HepG2 (cell line): ENCODE measurements around the gene GRM4. TPM values are rescaled to one million over a fixed set of nuclear protein-coding genes. Genes with fewer than 3 reads are reported as not detected.

Experiments
- ATAC-seq: fragments of 200-7000 bp; cut with Tn5 transposase; 3 replicates; pipeline ENCODE4 v1.9.1; 2020; ENCODE audit warnings: mild to moderate bottlenecking, moderate library complexity
- BruUV-seq: library from RNA; stranded (reverse); fragments of 400-500 nt; replicated peaks from 2 replicates; lab custom pipeline; 2021; lab: Mats Ljungman, UMichigan
- CTCF ChIA-PET: fragments of 300-600 bp; formaldehyde crosslinking; extraction: SDS; loops from one replicate; lab custom pipeline; 2021; ENCODE audit warnings: low total read pairs, inconsistent platforms, low intra/inter-chr PET ratio; lab: Yijun Ruan, JAX
- POLR2A ChIA-PET: fragments of 350-600 bp; sonication (Branson Sonifier 250); formaldehyde crosslinking; loops from one replicate; lab custom pipeline; 2020; ENCODE audit warnings: antibody characterized with exemption, inconsistent platforms; lab: Yijun Ruan, JAX
- DNase-seq: peaks from one replicate; pipeline ENCODE4 v3.0.0-alpha.2; 2015; ENCODE audit warnings: low spot score
- FAIRE-seq: peaks from 3 replicates; lab custom pipeline; 2011; peaks lifted over from hg19 to GRCh38; lab: Jason Lieb, UNC
- H2AFZ ChIP-seq: one replicate; pipeline ENCODE4 v1.6.1; 2011; ENCODE audit warnings: low read length, inconsistent platforms
- H3K27ac ChIP-seq: fragments of 300-600 bp; 3 replicates; pipeline ENCODE4 v1.8.0; 2011; ENCODE audit warnings: mixed run types, mild to moderate bottlenecking, mixed read lengths, low read length, inconsistent platforms; ENCODE audit not compliant: insufficient read depth; ENCODE audit errors: extremely low read length
- H3K27me3 ChIP-seq, 2 experiments: fragments of 200-600 bp in 1 of 2; 2 replicates in 1 of 2; 3 replicates in 1 of 2; pipeline versions ENCODE4 v1.6.0 to v1.8.0; 2011; ENCODE audit warnings: low read length in 2 of 2, mild to moderate bottlenecking in 2 of 2, moderate library complexity in 2 of 2, inconsistent platforms in 1 of 2; ENCODE audit not compliant: insufficient read depth in 2 of 2, control insufficient read depth in 1 of 2
- H3K36me3 ChIP-seq, 2 experiments: fragments of 200-600 bp in 1 of 2; replicated peaks in 1 of 2; 2 replicates in 1 of 2; 3 replicates in 1 of 2; pipeline versions ENCODE4 v1.5.1 to v1.8.0; 2011; ENCODE audit warnings: low read length in 2 of 2, inconsistent platforms in 1 of 2; ENCODE audit not compliant: insufficient read depth in 2 of 2, control insufficient read depth in 1 of 2
- H3K4me1 ChIP-seq: 2 replicates; pipeline ENCODE4 v1.5.1; 2012; ENCODE audit warnings: low read length, inconsistent platforms; ENCODE audit not compliant: insufficient read depth
- H3K4me2 ChIP-seq: 2 replicates; pipeline ENCODE4 v1.6.0; 2011; ENCODE audit warnings: low read depth, low read length, inconsistent platforms
- H3K4me3 ChIP-seq, 3 experiments: fragments of 200-600 bp in 1 of 3; sonication (generic), shearing (Covaris generic) in 1 of 3; replicated peaks in 1 of 3; 2 replicates each; pipeline ENCODE4 v1.5.1; 2011 to 2016; ENCODE audit warnings: low read length in 3 of 3, inconsistent platforms in 2 of 3, low read depth in 2 of 3, mild to moderate bottlenecking in 2 of 3, control low read depth in 1 of 3, mixed read lengths in 1 of 3; ENCODE audit not compliant: insufficient read depth in 1 of 3
- H3K79me2 ChIP-seq: one replicate; pipeline ENCODE4 v1.6.1; 2011; ENCODE audit warnings: low read length, inconsistent platforms; ENCODE audit not compliant: insufficient read depth
- H3K9ac ChIP-seq: 2 replicates; pipeline ENCODE4 v1.6.0; 2011; ENCODE audit warnings: mild to moderate bottlenecking, low read depth, low read length, inconsistent platforms; ENCODE audit not compliant: insufficient read depth
- H3K9me3 ChIP-seq: 2 replicates; pipeline ENCODE4 v1.5.1; 2012; ENCODE audit warnings: mild to moderate bottlenecking, low read length
- H4K20me1 ChIP-seq: 2 replicates; pipeline ENCODE4 v1.6.0; 2011; ENCODE audit warnings: inconsistent platforms, mild to moderate bottlenecking, low read length, moderate library complexity; ENCODE audit not compliant: insufficient read depth
- HOXA7 ChIP-seq: sonication (generic); formaldehyde crosslinking; IDR thresholded peaks from 2 replicates; pipeline ENCODE4 v1.8.1; 2022; ENCODE audit warnings: mild to moderate bottlenecking, missing genetic modification reagents, moderate library complexity
- KAT8 ChIP-seq: IDR thresholded peaks from 2 replicates; pipeline ENCODE4 v1.6.1; 2016; ENCODE audit warnings: missing genetic modification reagents, missing compliant biosample characterization
- NFE2 ChIP-seq: sonication (generic); formaldehyde crosslinking; IDR thresholded peaks from 2 replicates; pipeline ENCODE4 v1.4.0; 2020; ENCODE audit warnings: missing genetic modification reagents
- NFIB ChIP-seq: sonication (generic); formaldehyde crosslinking; IDR thresholded peaks from 2 replicates; pipeline ENCODE4 v1.9.0; 2021; ENCODE audit warnings: missing genetic modification reagents, mild to moderate bottlenecking, borderline replicate concordance
- SOX13 ChIP-seq, 3 experiments: fragments of 450-650 bp in 1 of 3; sonication (generic) in 1 of 3; formaldehyde crosslinking in 1 of 3; IDR thresholded peaks in 2 of 3; conservative IDR thresholded peaks in 1 of 3; 2 replicates each; pipeline versions ENCODE4 v1.5.0 to v1.6.1; 2016 to 2020; ENCODE audit warnings: antibody characterized with exemption in 1 of 3, mild to moderate bottlenecking in 1 of 3, missing compliant biosample characterization in 1 of 3, missing genetic modification reagents in 1 of 3, moderate library complexity in 1 of 3
- SRF ChIP-seq: IDR thresholded peaks from 2 replicates; pipeline ENCODE4 v1.6.1; 2011; ENCODE audit warnings: mild to moderate bottlenecking, low read depth, low read length, moderate library complexity
- ZNF20 ChIP-seq: sonication (generic); formaldehyde crosslinking; IDR thresholded peaks from 2 replicates; pipeline ENCODE4 v1.4.0; 2020; ENCODE audit warnings: mild to moderate bottlenecking, moderate library complexity, missing genetic modification reagents
- ZNF563 ChIP-seq: sonication (generic); formaldehyde crosslinking; IDR thresholded peaks from 2 replicates; pipeline ENCODE4 v1.8.0; 2022; ENCODE audit warnings: mild to moderate bottlenecking, moderate library complexity, missing genetic modification reagents
- ZNF672 ChIP-seq: sonication (generic); formaldehyde crosslinking; IDR thresholded peaks from 2 replicates; pipeline ENCODE4 v1.8.1; 2022; ENCODE audit warnings: missing genetic modification reagents
- ZNF792 ChIP-seq: IDR thresholded peaks from 2 replicates; pipeline ENCODE4 v1.6.1; 2016
- WGBS: methylation state at CpG from one replicate; pipeline ENCODE4 v1.1.6; 2017; ENCODE audit warnings: low lambda C conversion rate; 5-methylcytosine and 5-hydroxymethylcytosine counted together
- in situ Hi-C: cut with HindIII; loops from 2 replicates; pipeline ENCODE4 v1.10.0; 2017; ENCODE audit warnings: low pct_unique_long_range_greater_than_20kb; ENCODE audit not compliant: extremely low pct_ligation_motif_present
- intact Hi-C: fragments of 100-400 bp; cut with micrococcal nuclease; formaldehyde crosslinking; loops from one replicate; pipeline ENCODE4 v1.10.0; 2022; ENCODE audit not compliant: unreplicated experiment
- polyA plus RNA-seq, 8 experiments: library from polyadenylated mRNA; depleted of rRNA in 3 of 8; stranded (reverse) in 7 of 8; unstranded in 1 of 8; fragments of >200 nt; fragmentation: Illumina TruSeq in 4 of 8; extraction: Trizol in 4 of 8; gene quantifications; 2 replicates each; pipeline versions ENCODE4 v1.2.1 to v1.2.3, GENCODE V29; 2011 to 2016; ENCODE audit warnings: low read depth in 4 of 8, missing spikeins in 1 of 8, mixed read lengths in 1 of 8; ENCODE audit not compliant: insufficient read depth in 1 of 8
- total RNA-seq, 5 experiments: library from RNA; depleted of rRNA; stranded (reverse); fragments of >200 nt; fragmentation: Illumina TruSeq; extraction: Trizol; gene quantifications; 2 replicates each; pipeline ENCODE4 v1.2.3, GENCODE V29; 2016; ENCODE audit warnings: low read depth in 1 of 5
- TF ChIP-seq, protein P1 (sequence below): IDR thresholded peaks from 2 replicates; pipeline ENCODE4 v1.6.1; 2016; ENCODE audit warnings: low read depth, borderline replicate concordance

GRM4 gene
- total and polyA plus RNA-seq, 2 of the 13 experiments (the other 11 are each of a cell fraction or from before 2014, with no cell fraction given), result not detected

DNA sequence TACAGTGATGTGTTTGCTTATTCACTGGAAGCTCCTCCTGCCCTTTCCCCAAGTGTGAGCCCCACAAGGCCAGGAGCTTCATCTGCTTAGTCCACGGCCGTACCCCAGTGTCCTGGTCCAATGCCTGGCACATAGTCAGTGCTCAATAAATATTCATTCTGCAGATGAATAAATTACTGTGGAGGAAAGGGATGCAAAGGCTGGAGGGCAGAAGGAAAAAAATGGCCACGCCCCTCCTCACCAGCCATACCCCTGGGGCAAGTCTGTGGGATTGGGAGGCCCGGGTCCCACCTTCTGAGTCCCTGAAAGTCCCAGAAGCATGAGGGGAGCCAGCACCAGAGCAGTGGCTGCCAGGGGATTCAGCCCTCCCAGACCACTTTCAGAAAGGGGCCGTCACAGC lies 65.5 kb downstream of the GRM4 start:
- Histone ChIP-seq H3K27me3 (peaks cover 15 to 76% of the 10 kb centered on the region in 2 experiments), H2AFZ (no peak overlapping the region), H3K4me1 (no peaks in the 10 kb centered on the region), H3K9me3 (no peaks in the 10 kb centered on the region), H3K36me3 (no peaks in the 10 kb centered on the region), H3K4me3 (no peak overlapping the region), H3K9ac (no peak overlapping the region), H3K27ac (no peak overlapping the region), H3K79me2 (no peaks in the 10 kb centered on the region), H4K20me1 (peaks cover 5% of the 10 kb centered on the region; the same call in 1 of the 2 replicates), H3K4me2 (no peak overlapping the region)
- in situ Hi-C loops (no loop called here), intact Hi-C loops (no loop called here)
- TF ChIP-seq ZNF563 (CRISPR knock-in tag), result no peak
- no peak for TF ChIP-seq SRF
- no peak for TF ChIP-seq NFE2 (CRISPR knock-in tag)
- no peak for TF ChIP-seq KAT8 (CRISPR knock-in tag)
- no peak for TF ChIP-seq HOXA7 (CRISPR knock-in tag)
- TF ChIP-seq ZNF20 (CRISPR knock-in tag), result no peak
- TF ChIP-seq NFIB (CRISPR knock-in tag), result no peak
- TF ChIP-seq ZNF672, result no peak
- no peak for TF ChIP-seq ZNF792 (CRISPR knock-in tag)
- TF ChIP-seq, protein P1, sequence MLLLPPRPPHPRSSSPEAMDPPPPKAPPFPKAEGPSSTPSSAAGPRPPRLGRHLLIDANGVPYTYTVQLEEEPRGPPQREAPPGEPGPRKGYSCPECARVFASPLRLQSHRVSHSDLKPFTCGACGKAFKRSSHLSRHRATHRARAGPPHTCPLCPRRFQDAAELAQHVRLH (CRISPR knock-in tag), result no peak
- TF ChIP-seq SOX13 (IDR thresholded peaks at IDR 0.05), result no peak
- TF ChIP-seq SOX13 (CRISPR knock-in tag; conservative IDR thresholded peaks at IDR 0.05 in 1 of 2, IDR thresholded peaks at IDR 0.05 in 1 of 2), result no peak
- ATAC-seq, result no peak
- no peak for FAIRE-seq
- ChIA-PET POLR2A (no interaction called here), CTCF (no interaction called here)
- no peak for DNase-seq
- no TSS peak for BruUV-seq
- WGBS, result 2% methylated on average over 4 of the region's 5 CpGs
